GM19025 (cell line): Measurements from ENCODE around the gene CRB3.

Experiments used
- ATAC-seq: cut with Tn5 transposase; IDR thresholded peaks from one replicate; pipeline ENCODE4 v1.9.1; 2021; ENCODE audit warnings: mild to moderate bottlenecking, low read depth, moderate library complexity; ENCODE audit not compliant: unreplicated experiment

CRB3 gene

GRCh38 chr19:6516018-6516658 lies 52.1 kb downstream of the CRB3 start:
- no peak for ATAC-seq
